ENCODE measurements around the gene CMTM3. TPM values are rescaled to one million over a fixed set of nuclear protein-coding genes. Genes with fewer than 3 reads are reported as not detected.

CMTM3 gene
- total RNA-seq, 1 experiment from 2014 or later = 39.2 TPM

DNA sequence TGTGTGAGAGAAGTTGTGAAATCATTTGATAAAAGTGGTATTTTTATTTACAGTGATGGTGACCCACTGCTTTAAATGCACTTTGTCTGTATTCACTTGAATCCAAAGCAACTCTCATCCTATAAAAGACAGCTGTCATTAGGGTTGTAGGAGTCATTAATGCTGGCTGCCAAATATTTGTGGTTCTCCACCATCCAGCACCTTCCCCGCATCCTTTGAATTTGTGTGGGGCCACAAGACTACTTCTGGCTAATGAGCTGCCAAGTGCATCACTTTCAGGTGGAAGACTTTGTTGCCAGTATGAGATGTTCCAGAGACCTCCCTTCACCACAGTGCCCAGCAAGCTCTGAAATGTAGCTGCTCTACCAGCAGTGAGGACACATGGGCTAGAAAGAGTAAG is 43.4 kb downstream of the CMTM3 start:
- no peak overlapping the region for H2AFZ ChIP-seq (ENCODE audit: low read length)
- H3K9me3 ChIP-seq (ENCODE audit: control insufficient read depth, low read depth, low read length) = no peaks in the 10 kb centered on the region
- no peak overlapping the region for H4K8ac ChIP-seq (replicated peaks; ENCODE audit: insufficient read length, low read depth, low read length)
- no peak overlapping the region for H2BK15ac ChIP-seq (ENCODE audit: low read depth, low read length)
- H2BK5ac ChIP-seq (ENCODE audit: insufficient read length, low read length) = no peak overlapping the region
- Mint-ChIP-seq H3K36me3 (ENCODE audit: insufficient read depth in 1 of 3, low read depth in 3 of 3) (no peaks in the 10 kb centered on the region; a peak in 1 of 7 replicates), H3K4me3 (no peak overlapping the region), H3K27me3 (ENCODE audit: low read depth) (no peaks in the 10 kb centered on the region; the same call in 1 of the 2 replicates), H3K4me1 (peaks cover 25 to 26% of the 10 kb centered on the region in 2 experiments), H3K27ac (no peak overlapping the region), H3K9me3 (no peaks in the 10 kb centered on the region)
- H3K23me2 ChIP-seq (ENCODE audit: insufficient read length, low read depth, low read length, poor library complexity, severe bottlenecking) = no peaks in the 10 kb centered on the region
- no peak overlapping the region for H3K14ac ChIP-seq (ENCODE audit: insufficient read depth, low read length)
- WGBS (ENCODE audit: extremely low coverage, insufficient read length, low lambda C conversion rate) = no CpG with 5 or more reads among the region's 1 CpG
- H2BK120ac ChIP-seq (ENCODE audit: low read depth, low read length, poor library complexity, severe bottlenecking) = no peak overlapping the region
- no peak overlapping the region for H3K56ac ChIP-seq (ENCODE audit: insufficient read length, low read depth, low read length)
- no peaks in the 10 kb centered on the region for H4K20me1 ChIP-seq (ENCODE audit: control insufficient read depth, insufficient read depth, insufficient read length)
- TF ChIP-seq, protein P1, sequence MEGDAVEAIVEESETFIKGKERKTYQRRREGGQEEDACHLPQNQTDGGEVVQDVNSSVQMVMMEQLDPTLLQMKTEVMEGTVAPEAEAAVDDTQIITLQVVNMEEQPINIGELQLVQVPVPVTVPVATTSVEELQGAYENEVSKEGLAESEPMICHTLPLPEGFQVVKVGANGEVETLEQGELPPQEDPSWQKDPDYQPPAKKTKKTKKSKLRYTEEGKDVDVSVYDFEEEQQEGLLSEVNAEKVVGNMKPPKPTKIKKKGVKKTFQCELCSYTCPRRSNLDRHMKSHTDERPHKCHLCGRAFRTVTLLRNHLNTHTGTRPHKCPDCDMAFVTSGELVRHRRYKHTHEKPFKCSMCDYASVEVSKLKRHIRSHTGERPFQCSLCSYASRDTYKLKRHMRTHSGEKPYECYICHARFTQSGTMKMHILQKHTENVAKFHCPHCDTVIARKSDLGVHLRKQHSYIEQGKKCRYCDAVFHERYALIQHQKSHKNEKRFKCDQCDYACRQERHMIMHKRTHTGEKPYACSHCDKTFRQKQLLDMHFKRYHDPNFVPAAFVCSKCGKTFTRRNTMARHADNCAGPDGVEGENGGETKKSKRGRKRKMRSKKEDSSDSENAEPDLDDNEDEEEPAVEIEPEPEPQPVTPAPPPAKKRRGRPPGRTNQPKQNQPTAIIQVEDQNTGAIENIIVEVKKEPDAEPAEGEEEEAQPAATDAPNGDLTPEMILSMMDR (conservative IDR thresholded peaks at IDR 0.05) = no peak
- no peak overlapping the region for H3K23ac ChIP-seq (ENCODE audit: insufficient read length, low read depth, low read length)
- H3K4ac ChIP-seq (ENCODE audit: low read depth, low read length) = no peak overlapping the region
- H3K79me1 ChIP-seq (ENCODE audit: insufficient read depth, low read depth, low read length, poor library complexity, severe bottlenecking) = peaks cover 3% of the 10 kb centered on the region
- no peak overlapping the region for H2BK20ac ChIP-seq (ENCODE audit: low read depth, low read length, poor library complexity, severe bottlenecking)
- no peak overlapping the region for H4K91ac ChIP-seq (ENCODE audit: insufficient read length, low read depth, low read length)
- H3K4me1 ChIP-seq (ENCODE audit: insufficient read depth, low read length) = no peaks in the 10 kb centered on the region; the same call in 1 of the 2 replicates
- no peak for DNase-seq
- H2BK12ac ChIP-seq (ENCODE audit: insufficient read length, low read depth, low read length) = no peak overlapping the region
- no peak overlapping the region for H2AK5ac ChIP-seq (ENCODE audit: insufficient read length, low read length)
- H3K27ac ChIP-seq (ENCODE audit: insufficient read length, low read depth, low read length) = no peak overlapping the region
- no peak overlapping the region for H4K5ac ChIP-seq (ENCODE audit: insufficient read length, low read depth, low read length)
- no peak overlapping the region for H3K4me2 ChIP-seq (ENCODE audit: insufficient read depth, insufficient read length, low read length)
- no peaks in the 10 kb centered on the region for H3K79me2 ChIP-seq (ENCODE audit: insufficient read depth, low read length)
- no peak overlapping the region for H3K9ac ChIP-seq (ENCODE audit: extremely low read depth, insufficient read length, low read length)
- no peak overlapping the region for H3T11ph ChIP-seq (ENCODE audit: low read length)
- H3K18ac ChIP-seq (ENCODE audit: insufficient read length, low read depth, low read length) = no peak overlapping the region
- H3K27me3 ChIP-seq (ENCODE audit: insufficient read depth, low read length) = no peaks in the 10 kb centered on the region
